Left lobe of liver (tissue), 2 donors: ENCODE measurements around the gene UROC1. TPM values are rescaled to one million over a fixed set of nuclear protein-coding genes. Genes with fewer than 3 reads are reported as not detected.

Experiments
- ATAC-seq: fragments of 200-7000 bp; cut with Tn5 transposase; one replicate; pipeline ENCODE4 v1.9.1; 2020; ENCODE audit warnings: mild to moderate bottlenecking, moderate library complexity
- DNase-seq: peaks from one replicate; pipeline ENCODE4 v3.0.0-alpha.2; 2020; ENCODE audit warnings: low spot score
- total RNA-seq: library from RNA; stranded (reverse); gene quantifications from one replicate; pipeline ENCODE4 v1.2.1, GENCODE V29; 2021
- donor health status: DM: no; HTN: no; CAD: no; lungs with moderate emphysema.
- donor health status: DM: no; HTN: yes; CAD: no.

UROC1 gene
- total RNA-seq, 1 donor from 2014 or later = 112 TPM

- ATAC-seq = no peak
- DNase-seq = peak; percentile 35
Observed at GRCh38 chr3:126448136-126448892, 69.3 kb downstream of the UROC1 start.

- DNase-seq = peak; percentile 61
- ATAC-seq = peak; percentile 41
Observed at GRCh38 chr3:126447456-126448106, 70.0 kb downstream of the UROC1 start.

DNA sequence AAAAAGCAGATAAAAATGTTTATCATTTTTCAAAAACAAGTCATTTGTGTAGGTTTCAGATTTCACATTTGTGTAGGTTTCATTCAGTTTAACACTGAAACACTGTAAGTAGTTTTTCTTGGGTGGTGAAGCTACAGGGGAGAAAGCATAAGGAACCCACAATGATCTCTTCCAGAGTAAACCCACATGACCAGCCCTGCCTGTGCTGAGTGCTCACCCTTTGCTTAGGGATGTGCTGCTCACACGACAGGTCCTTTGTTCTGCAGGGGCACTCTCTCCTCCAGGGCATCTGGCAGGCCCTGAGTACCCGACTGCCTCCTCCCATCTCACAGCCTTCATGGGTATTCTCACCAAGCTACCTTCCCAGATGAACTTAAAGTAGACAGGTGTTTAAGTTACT lies 70.8 kb downstream of the UROC1 start:
- ATAC-seq (no peak), DNase-seq (no peak)

DNA sequence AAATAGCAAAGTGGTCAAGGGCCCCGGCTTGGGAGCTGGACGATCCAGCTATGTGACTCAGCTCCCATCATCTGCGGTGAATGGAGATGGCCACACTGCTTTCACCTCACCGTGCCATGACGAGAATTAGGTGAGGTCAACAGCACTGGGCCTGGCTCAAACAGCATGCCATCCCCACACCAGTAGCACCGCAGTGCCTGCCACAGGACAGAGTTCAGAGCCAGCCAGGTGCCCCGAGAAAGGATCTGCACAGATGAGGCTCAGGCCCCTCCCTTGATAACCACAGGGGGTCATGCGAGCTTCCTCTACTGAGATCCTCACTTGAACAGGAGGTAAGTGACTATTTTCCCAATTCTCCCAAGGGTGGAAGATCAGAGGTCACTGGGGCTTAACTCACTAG lies 71.3 kb downstream of the UROC1 start:
- ATAC-seq = peak; percentile 42
- DNase-seq = peak; percentile 46

DNA sequence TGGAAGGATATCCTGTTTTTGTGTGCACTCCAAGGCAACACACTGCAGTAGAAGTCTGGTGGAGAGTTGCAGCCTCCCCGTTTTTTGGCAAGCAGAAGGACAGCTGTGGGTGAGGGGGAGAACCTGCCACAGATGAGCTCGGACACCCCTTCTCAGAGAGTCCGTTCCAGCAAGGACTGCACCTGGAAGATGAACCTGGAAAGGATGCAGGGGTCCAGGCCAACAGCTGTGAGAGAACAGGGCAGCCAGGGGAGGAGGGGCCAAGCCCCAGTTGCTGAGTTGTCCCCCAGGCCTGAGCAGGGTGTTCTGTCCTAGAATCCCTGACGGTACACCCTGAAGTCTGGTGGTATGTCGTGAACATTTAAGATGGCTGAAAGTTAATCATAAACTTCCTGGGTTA lies 72.1 kb downstream of the UROC1 start:
- no peak for DNase-seq
- ATAC-seq = no peak

GRCh38 chr3:126442856-126443242 lies 74.7 kb downstream of the UROC1 start:
- DNase-seq (no peak), ATAC-seq (no peak)

DNA sequence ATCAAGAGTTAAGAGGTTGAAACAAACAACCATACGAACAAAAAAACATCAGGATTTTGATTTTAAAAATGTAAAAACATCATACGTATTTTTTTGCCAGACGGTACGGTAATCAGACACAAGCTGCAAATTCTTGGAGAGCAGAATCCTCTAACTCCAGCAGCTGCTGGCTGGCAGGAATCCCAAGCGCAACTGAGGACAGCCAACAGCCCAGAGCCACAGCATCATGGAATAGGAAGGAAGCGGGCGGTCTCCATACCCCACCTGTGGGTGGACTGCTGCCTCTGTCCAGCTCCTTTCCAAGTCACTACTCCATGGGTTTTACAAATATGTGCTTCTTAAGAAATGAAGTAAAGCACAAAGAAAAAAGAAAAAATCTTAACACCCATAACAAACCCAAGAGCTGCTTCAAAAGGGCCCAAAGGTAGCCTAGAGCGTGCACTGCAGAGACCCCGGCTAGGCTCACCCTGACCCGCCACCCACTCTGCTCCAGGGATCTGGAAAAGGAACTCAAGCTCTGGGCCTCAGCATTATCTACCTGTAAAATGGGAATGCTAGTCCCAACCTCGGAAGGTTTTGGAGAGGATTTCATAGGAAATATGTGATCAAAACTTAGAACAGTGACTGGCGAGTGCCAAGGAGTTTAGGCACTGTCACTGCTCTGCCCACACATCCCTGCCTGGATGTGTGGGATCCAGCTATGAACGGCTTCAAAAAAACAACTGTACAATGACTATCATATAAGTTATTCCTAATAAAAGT lies 75.3 kb downstream of the UROC1 start:
- DNase-seq (no peak), ATAC-seq (no peak)

GRCh38 chr3:126441256-126441880 lies 76.2 kb downstream of the UROC1 start:
- ATAC-seq (no peak), DNase-seq (no peak)

- DNase-seq = peak; percentile 37
- no peak for ATAC-seq
Observed at GRCh38 chr3:126440709-126440995, 76.9 kb downstream of the UROC1 start.

DNA sequence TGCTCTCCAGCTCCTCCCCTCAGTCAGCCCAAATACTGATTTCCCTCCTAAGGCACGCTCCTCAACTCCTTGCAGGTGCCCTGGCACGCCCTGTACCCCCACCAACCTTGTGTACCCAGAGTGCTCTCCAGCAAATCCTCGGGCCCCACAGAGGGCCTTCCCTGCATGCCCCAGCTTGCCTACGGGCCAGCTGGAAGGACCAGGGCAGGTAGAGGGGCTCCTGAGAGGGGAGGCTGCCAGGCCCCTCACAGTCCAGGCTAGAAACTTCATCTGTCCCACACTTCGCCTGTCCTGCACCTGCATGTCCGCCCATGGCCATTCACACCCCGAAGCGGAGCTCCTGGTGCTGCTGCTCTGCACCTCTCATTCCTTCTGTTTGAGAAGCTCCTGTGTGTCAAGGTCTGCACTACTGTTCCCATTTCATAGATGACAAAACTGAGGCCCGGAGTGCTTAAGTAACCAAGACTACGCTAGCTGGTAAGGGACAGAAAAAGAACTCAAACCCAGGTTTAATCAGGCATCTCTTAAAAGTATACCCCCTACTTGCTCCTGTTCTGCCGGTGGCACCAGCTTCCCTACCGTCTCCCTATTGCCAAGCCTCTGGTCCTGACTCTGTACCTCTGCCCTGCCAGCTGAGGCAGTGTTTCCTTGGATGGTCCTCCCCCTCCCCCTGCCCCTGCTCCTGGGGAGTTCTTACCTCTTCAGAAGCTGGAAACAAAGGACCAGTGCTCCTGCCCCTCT lies 77.4 kb downstream of the UROC1 start:
- ATAC-seq (no peak), DNase-seq (no peak)

DNA sequence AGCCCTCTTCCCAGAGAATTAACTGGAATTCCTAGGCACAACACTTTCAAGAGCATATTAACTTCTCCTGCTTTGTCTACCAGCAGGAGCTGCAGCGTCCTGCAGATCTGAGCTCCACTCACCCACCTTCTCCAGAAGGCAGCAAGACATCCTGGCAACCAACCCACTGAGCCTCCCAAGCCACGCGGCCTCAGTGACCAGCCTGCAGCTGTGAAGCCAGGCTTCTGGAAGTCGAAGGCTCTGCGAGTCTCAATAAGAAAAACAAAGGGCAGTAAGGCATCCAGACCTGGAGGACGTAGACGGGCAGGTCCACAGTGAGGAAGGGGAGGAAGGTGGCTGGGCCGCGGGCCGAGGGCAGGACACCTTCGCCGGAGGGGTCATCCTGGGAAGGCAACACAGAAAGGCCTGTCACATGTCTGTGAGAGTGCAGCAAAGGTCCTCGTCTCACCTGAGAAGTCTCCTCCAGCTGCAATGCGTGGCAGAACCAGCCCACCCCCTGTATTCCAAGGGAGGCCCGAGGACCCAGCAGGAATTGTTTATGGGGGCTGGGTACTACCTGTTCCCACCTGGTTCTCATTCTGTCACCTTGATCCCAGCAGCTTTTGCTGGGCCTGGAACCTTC lies 78.1 kb downstream of the UROC1 start:
- peak; percentile 41 for DNase-seq
- ATAC-seq = no peak

GRCh38 chr3:126438746-126439145 lies 78.8 kb downstream of the UROC1 start:
- no peak for DNase-seq

DNA sequence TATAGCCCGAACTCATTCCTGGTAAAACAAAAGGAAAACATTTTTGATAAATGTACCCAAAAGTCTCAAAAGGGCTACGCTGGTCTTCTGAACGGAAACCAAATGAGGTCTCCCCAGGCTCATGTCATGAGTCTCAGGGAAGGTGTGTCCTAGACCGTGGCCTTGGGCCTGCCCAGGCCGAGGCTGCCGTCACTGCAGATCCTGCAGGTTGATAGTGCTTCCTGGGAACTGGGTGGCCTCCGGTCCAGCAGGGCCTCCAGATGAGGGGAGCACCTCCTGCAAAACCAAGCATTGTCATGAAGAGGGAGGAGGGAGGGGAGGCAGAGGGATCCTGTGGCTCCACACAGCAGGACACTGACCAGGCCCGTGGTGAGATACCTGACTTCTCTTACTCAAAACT lies 79.4 kb downstream of the UROC1 start:
- DNase-seq = no peak

More at GRCh38 chr3:126438746-126439145, 78.8 kb downstream of the UROC1 start:
- ATAC-seq = no peak

DNA sequence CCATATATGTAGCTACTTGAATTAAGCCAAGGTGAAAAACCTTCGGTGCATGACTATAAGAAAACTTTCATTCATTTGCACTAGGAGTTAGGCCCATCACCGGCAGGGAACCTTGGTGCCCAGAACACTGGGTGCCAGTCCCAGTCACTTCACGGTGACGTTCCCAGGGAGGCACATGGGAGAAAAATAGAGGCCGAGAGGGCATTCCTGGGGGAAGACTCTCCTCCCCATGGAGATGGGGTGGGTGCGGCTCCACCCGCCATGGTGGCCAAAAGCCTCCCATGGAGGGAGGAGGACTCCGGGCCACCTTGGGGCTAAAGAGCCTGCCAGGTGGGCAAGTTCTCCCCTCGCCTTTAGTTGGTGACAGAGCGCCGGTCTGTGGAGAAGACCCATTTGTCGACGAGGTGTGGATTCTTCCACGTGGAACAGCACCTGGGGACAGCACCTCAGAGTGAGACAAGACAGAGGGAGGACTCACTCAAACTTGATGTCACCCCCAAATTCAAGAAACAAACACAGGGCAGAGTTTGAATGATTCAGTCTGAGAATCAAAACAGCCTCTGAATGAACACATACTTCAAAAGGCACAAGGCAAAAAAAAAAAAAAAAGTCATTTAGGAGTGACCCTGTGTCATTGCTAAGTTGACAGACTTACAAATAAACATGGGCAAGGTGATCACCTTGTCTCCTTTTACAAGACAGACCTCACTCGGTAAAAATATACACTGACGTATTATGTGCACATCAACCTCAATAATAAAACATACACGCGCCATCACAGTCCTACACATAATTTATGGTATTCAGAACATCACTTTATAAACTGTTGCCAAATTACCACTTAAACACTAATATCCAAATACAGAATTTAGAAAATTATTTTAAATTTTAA lies 80.5 kb downstream of the UROC1 start:
- DNase-seq (no peak), ATAC-seq (no peak)

More for the DNA sequence above, 79.4 kb downstream of the UROC1 start:
- no peak for ATAC-seq

DNA sequence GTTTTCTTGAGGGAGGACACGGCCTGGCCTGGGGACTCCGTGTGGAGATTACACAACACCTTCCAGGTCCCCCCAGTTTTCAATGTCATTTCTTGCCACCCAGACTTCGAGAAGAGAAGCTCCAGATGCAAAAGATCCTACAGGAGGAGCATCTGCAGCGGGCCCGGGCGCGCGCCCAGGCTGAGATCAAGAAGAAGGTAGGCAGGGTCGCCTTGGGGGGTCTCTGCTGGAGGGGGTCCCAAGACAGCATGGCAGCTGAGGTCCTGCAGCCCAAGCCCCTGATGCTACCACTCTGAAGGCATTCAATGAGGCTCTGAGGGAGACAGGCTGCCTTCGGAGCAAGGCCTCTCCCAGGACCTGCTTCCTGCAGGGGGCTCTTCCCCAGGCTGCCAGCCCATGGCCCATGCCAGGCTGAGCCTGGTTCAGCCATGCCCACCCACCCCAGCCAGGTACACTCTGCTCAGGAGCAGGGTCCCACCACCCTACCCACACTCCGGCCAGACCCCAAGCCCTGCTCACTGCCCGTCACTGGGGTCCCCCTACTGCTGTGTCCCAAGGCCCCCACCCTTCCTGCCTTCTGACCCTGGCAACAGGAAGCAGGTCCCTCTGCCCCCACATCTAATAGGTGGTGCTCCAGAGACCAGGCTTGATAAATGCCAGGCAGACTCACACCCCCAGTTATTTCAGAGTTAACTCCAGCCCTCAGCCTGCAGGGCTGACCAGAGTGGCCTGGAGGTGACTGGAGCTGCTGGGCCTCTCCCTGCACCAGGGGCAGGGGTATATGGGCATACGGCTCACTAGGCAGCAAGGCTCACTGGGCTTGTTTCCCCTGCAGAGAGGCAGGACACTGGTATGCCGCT lies 81.9 kb downstream of the UROC1 start:
- ATAC-seq = no peak

GRCh38 chr3:126434931-126435411 lies 82.6 kb downstream of the UROC1 start:
- ATAC-seq = peak; percentile 9
- peak; percentile 37 for DNase-seq

More for the DNA sequence above, 81.9 kb downstream of the UROC1 start:
- peak; percentile 35 for DNase-seq

- DNase-seq (peak; percentile 81), ATAC-seq (peak; percentile 94)
Observed at GRCh38 chr3:126434264-126434590, 83.3 kb downstream of the UROC1 start.
